ENCODE results near the gene ABCA2.

ABCA2 gene

DNA sequence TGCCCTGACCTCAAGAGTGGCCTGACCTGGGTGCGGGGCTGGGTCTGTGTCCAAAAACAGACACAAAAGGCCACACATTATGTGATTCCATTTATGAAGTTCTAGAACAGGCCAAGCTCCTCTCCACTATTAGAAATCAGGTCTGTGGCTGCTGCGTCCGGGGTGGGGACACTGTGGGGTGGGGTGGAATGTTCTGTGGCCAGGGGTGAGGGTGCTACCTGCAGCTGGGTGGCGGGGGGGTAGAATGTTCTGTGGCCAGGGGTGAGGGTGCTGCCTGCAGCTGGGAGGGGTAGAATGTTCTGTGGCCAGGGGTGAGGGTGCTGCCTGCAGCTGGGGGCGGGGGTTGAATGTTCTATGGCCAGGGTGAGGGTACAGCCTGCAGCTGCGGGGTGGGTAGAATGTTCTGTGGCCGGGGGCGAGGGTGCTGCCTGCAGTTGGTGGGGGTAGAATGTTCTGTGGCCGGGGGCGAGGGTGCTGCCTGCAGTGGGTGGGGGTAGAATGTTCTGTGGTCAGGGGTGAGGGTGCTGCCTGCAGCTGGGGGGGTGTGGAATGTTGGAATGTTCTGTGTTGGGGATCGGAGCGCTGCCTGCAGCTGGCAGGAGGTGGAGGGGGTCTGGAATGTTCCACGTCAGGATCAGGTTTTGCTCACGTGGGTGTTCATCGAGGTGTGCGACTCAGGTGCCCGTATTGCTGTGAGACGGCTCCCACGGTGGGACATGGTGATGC, 67.7 kb downstream of the ABCA2 start:
- DNase-seq = no peak

- no peak for DNase-seq
Observed at GRCh38 chr9:136958898-136959850, 68.9 kb downstream of the ABCA2 start.

DNA sequence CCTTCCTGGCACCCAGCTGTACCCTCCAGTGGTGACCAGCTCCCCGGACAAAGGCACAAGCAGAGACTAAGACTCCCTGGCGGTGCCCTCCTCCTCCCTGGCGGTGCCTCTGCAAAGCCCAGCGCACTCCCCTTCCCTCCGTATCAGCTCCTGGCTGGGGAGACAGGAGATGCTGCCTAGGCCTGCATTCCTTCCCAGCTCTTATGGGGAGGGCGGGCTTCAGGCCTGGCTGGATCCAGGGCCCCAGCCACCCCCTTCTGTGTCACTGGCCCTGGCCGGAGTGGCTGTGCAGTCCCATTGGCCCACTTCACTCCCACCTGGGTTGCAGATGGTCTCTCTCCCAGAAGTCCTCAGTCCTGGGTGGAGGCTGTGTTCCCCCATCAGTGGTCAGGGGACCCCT, 69.6 kb downstream of the ABCA2 start:
- DNase-seq = no peak

DNA sequence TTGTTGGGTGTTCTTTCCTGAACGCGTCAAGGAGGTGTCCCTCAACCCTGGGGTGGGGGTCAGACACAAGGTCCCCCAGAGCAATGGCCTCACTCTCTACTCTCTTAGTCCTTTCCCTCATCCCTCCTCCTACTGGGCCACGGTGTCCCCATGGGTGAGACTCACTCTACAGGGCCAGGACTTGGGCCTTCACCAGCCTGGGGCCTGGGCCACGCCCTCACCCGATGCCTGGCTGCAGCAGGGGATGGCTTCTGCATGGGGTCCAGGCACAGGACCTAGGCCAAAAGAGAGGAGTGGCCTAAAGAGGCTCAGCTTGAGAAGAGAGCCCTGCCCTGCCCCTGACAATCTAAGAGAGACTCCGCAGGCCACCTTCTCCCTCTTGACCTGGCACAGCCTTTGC, 70.1 kb downstream of the ABCA2 start:
- no peak for DNase-seq

DNA sequence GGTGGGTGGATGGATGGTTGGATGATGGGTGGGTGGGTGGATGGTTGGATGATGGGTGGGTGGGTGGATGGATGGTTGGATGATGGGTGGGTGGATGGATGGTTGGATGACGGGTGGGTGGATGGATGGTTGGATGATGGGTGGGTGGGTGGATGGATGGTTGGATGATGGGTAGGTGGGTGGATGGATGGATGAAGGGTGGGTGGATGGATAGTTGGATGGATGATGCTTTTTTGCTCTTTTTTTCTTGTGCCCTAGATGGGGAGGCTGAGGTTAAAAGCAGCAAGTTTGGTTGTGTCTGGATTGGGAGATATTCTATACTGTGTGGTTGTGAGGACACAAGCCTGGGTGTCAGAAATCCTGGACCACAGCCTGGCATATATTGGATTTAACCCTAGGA, 70.6 kb downstream of the ABCA2 start:
- DNase-seq = no peak

Data from MV-4-11 (cell line).